HepG2 (cell line): ENCODE results near the gene NDRG3. TPM values are rescaled to one million over a fixed set of nuclear protein-coding genes. Genes with fewer than 3 reads are reported as not detected.

Experiments used
- ETV6 ChIP-seq: sonication (generic); formaldehyde crosslinking; conservative IDR thresholded peaks from 2 replicates; pipeline ENCODE4 v1.4.0; 2020; ENCODE audit warnings: missing genetic modification reagents
- FOXA1 ChIP-seq, 2 experiments: fragments of 450-650 bp in 1 of 2; sonication (generic) in 1 of 2; formaldehyde crosslinking in 1 of 2; IDR thresholded peaks; 2 replicates each; pipeline versions ENCODE4 v1.4.0 to v1.6.1; 2016 to 2020; ENCODE audit warnings: missing genetic modification reagents in 1 of 2
- GATA4 ChIP-seq: sonication (generic); IDR thresholded peaks from 2 replicates; pipeline ENCODE4 v1.6.1; 2016; ENCODE audit warnings: antibody characterized with exemption, low read depth, borderline replicate concordance
- HNRNPK ChIP-seq: fragments of 200-400 bp; formaldehyde crosslinking; IDR thresholded peaks from 2 replicates; pipeline ENCODE4 v1.6.1; 2018; ENCODE audit warnings: low read length, low read depth, moderate library complexity, mild to moderate bottlenecking; ENCODE audit not compliant: poor library complexity, severe bottlenecking
- IKZF5 ChIP-seq: IDR thresholded peaks from 2 replicates; pipeline ENCODE4 v1.6.1; 2018; ENCODE audit warnings: missing genetic modification reagents, mild to moderate bottlenecking, missing compliant biosample characterization
- IRF9 ChIP-seq: sonication (generic); formaldehyde crosslinking; IDR thresholded peaks from 2 replicates; pipeline ENCODE4 v1.8.0; 2022; ENCODE audit warnings: missing genetic modification reagents, mild to moderate bottlenecking, borderline replicate concordance
- MBNL3 ChIP-seq: fragments of 250-450 bp; sonication (Bioruptor Pico); conservative IDR thresholded peaks from 2 replicates; pipeline ENCODE4 v1.8.0; 2022; ENCODE audit warnings: mild to moderate bottlenecking, inconsistent platforms
- MIER2 ChIP-seq: IDR thresholded peaks from 2 replicates; pipeline ENCODE4 v1.6.1; 2016; ENCODE audit warnings: missing biosample characterization, missing genetic modification reagents
- MXD4 ChIP-seq: IDR thresholded peaks from 2 replicates; pipeline ENCODE4 v1.6.1; 2016; ENCODE audit warnings: mild to moderate bottlenecking, missing biosample characterization, missing genetic modification reagents
- MXI1 ChIP-seq: IDR thresholded peaks from 3 replicates; pipeline ENCODE4 v1.6.1; 2012; ENCODE audit warnings: low read depth, low read length, inconsistent platforms, borderline replicate concordance
- PAX8 ChIP-seq: sonication (generic); formaldehyde crosslinking; IDR thresholded peaks from 2 replicates; pipeline ENCODE4 v1.8.0; 2022; ENCODE audit warnings: mild to moderate bottlenecking, missing genetic modification reagents, borderline replicate concordance
- RNF219 ChIP-seq: sonication (generic); formaldehyde crosslinking; IDR thresholded peaks from 2 replicates; pipeline ENCODE4 v1.5.0; 2020; ENCODE audit warnings: mild to moderate bottlenecking, missing genetic modification reagents
- SETDB1 ChIP-seq: sonication (generic); formaldehyde crosslinking; IDR thresholded peaks from 2 replicates; pipeline ENCODE4 v1.5.1; 2020; ENCODE audit warnings: missing genetic modification reagents, mild to moderate bottlenecking, borderline replicate concordance
- TAF15 ChIP-seq: fragments of 200-400 bp; formaldehyde crosslinking; IDR thresholded peaks from one replicate; pipeline ENCODE4 v1.6.1; 2018; ENCODE audit warnings: mild to moderate bottlenecking, low read depth, low read length; ENCODE audit not compliant: poor library complexity, severe bottlenecking
- TGIF2 ChIP-seq: IDR thresholded peaks from 2 replicates; pipeline ENCODE4 v1.6.1; 2016; ENCODE audit warnings: control low read depth, missing compliant biosample characterization
- U2AF2 ChIP-seq: fragments of 200-400 bp; formaldehyde crosslinking; IDR thresholded peaks from 2 replicates; pipeline ENCODE4 v1.6.1; 2017; ENCODE audit warnings: low read depth, mild to moderate bottlenecking, low read length
- ZFP36L2 ChIP-seq: sonication (generic); formaldehyde crosslinking; IDR thresholded peaks from 2 replicates; pipeline ENCODE4 v1.4.0; 2020; ENCODE audit warnings: missing genetic modification reagents
- ZHX1 ChIP-seq: sonication (generic); formaldehyde crosslinking; IDR thresholded peaks from 2 replicates; pipeline ENCODE4 v1.8.1; 2022; ENCODE audit warnings: low read depth, mild to moderate bottlenecking, missing genetic modification reagents
- ZNF136 ChIP-seq: sonication (generic); formaldehyde crosslinking; IDR thresholded peaks from 2 replicates; pipeline ENCODE4 v1.8.1; 2022; ENCODE audit warnings: low read depth, mild to moderate bottlenecking, moderate library complexity, missing genetic modification reagents
- ZNF232 ChIP-seq: sonication (generic); formaldehyde crosslinking; IDR thresholded peaks from 2 replicates; pipeline ENCODE4 v1.4.0; 2020; ENCODE audit warnings: missing genetic modification reagents, borderline replicate concordance
- ZNF562 ChIP-seq: sonication (generic); formaldehyde crosslinking; IDR thresholded peaks from 2 replicates; pipeline ENCODE4 v1.8.0; 2022; ENCODE audit warnings: missing genetic modification reagents, borderline replicate concordance
- ZNF781 ChIP-seq: sonication (generic); formaldehyde crosslinking; IDR thresholded peaks from 2 replicates; pipeline ENCODE4 v1.5.1; 2020; ENCODE audit warnings: borderline replicate concordance, mild to moderate bottlenecking, missing genetic modification reagents; ENCODE audit errors: not compliant biosample characterization
- polyA plus RNA-seq, 8 experiments: library from polyadenylated mRNA; depleted of rRNA in 3 of 8; stranded (reverse) in 7 of 8; unstranded in 1 of 8; fragments of >200 nt; fragmentation: Illumina TruSeq in 4 of 8; extraction: Trizol in 4 of 8; gene quantifications; 2 replicates each; pipeline versions ENCODE4 v1.2.1 to v1.2.3, GENCODE V29; 2011 to 2016; ENCODE audit warnings: low read depth in 4 of 8, missing spikeins in 1 of 8, mixed read lengths in 1 of 8; ENCODE audit not compliant: insufficient read depth in 1 of 8
- total RNA-seq, 5 experiments: library from RNA; depleted of rRNA; stranded (reverse); fragments of >200 nt; fragmentation: Illumina TruSeq; extraction: Trizol; gene quantifications; 2 replicates each; pipeline ENCODE4 v1.2.3, GENCODE V29; 2016; ENCODE audit warnings: low read depth in 1 of 5

Gene NDRG3
- total and polyA plus RNA-seq, 2 of the 13 experiments (the other 11 are each of a cell fraction or from before 2014, with no cell fraction given): 36.0 to 40.5 TPM

GRCh38 chr20:36745234-36745926 lies 510 bp downstream of the NDRG3 start (continued):
- TF ChIP-seq FOXA1 (IDR thresholded peaks at IDR 0.05): no peak
- TF ChIP-seq FOXA1 (CRISPR knock-in tag; IDR thresholded peaks at IDR 0.05): 0 out of 2 replicates have a peak, but pooled peaks have one; percentile 8
- no peak for TF ChIP-seq GATA4
- TF ChIP-seq PAX8: no peak; the same call in 1 of the 2 replicates
- no peak for TF ChIP-seq ZNF562 (CRISPR knock-in tag)
- peak; percentile 62; the same call in 1 of the 2 replicates for TF ChIP-seq IKZF5 (CRISPR knock-in tag)
- TF ChIP-seq MXD4 (CRISPR knock-in tag): no peak
- no peak for TF ChIP-seq ETV6 (CRISPR knock-in tag)
- TF ChIP-seq RNF219 (CRISPR knock-in tag): no peak
- TF ChIP-seq MBNL3 (CRISPR knock-in tag): no peak
- TF ChIP-seq ZHX1: no peak
- TF ChIP-seq MXI1: no peak
- no peak for TF ChIP-seq TGIF2 (CRISPR knock-in tag)
- no peak for TF ChIP-seq U2AF2
- TF ChIP-seq SETDB1 (CRISPR knock-in tag): no peak
- no peak for TF ChIP-seq TAF15
- TF ChIP-seq ZNF136: no peak
- no peak for TF ChIP-seq ZNF781
- no peak for TF ChIP-seq HNRNPK
- TF ChIP-seq IRF9 (CRISPR knock-in tag): 0 out of 2 replicates have a peak, but pooled peaks have one; percentile 38
- TF ChIP-seq ZNF232: peak; percentile 55
- TF ChIP-seq MIER2 (CRISPR knock-in tag): no peak
- no peak for TF ChIP-seq ZFP36L2 (CRISPR knock-in tag)
